Measurements from ENCODE around the gene ACVRL1. TPM values are rescaled to one million over a fixed set of nuclear protein-coding genes. Genes with fewer than 3 reads are reported as not detected.
"Not testable (repeated sequence)": the region's sequence is repeated elsewhere in the genome, so short reads cannot be mapped to it uniquely, and the experiment has no call there.

The ACVRL1 gene
- total and polyA plus RNA-seq, 8 donors, result 74.2 to 173 (median 95.8) TPM

DNA sequence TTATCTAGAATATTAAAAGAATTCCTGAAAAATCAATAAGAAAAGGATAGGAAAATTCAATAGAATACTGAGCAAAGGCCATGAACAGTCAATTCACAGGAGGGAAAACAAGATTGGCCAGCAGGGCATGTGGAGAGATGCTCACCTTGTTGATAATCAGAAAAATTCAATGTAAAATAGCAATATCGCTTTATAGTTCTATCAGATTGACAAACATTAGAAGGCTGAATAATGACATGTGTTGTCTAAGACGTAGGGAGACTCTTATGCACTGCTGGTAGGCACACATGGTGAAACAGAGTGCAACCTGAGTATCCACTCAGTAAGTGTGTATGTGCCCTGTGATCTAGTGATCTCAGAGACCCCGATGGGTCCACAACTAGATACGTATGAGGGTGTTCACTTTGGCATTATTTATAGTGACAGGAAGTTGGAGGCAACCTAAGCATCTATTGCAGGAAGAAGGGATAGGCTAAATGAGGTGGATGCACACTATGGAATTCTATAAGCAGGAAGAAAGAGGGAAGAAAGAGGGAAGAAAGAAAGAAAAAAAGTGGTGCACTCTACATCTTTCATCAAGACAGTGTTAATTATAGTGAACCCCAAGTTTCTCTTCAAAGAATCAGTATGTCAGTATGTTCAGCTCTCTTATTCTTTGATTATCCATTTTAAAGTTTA is 23.2 kb upstream of the ACVRL1 start:
- ATAC-seq, result no peak
- H3K36me3 ChIP-seq, result no peaks in the 10 kb centered on the region
- peaks cover 0 to 9% of the 10 kb centered on the region in 2 donors for H3K27me3 ChIP-seq
- DNase-seq, result no peak
- peaks cover 11 to 48% of the 10 kb centered on the region in 2 donors for H3K4me1 ChIP-seq
- H3K27ac ChIP-seq, result no peak overlapping the region
- TF ChIP-seq, protein P1, sequence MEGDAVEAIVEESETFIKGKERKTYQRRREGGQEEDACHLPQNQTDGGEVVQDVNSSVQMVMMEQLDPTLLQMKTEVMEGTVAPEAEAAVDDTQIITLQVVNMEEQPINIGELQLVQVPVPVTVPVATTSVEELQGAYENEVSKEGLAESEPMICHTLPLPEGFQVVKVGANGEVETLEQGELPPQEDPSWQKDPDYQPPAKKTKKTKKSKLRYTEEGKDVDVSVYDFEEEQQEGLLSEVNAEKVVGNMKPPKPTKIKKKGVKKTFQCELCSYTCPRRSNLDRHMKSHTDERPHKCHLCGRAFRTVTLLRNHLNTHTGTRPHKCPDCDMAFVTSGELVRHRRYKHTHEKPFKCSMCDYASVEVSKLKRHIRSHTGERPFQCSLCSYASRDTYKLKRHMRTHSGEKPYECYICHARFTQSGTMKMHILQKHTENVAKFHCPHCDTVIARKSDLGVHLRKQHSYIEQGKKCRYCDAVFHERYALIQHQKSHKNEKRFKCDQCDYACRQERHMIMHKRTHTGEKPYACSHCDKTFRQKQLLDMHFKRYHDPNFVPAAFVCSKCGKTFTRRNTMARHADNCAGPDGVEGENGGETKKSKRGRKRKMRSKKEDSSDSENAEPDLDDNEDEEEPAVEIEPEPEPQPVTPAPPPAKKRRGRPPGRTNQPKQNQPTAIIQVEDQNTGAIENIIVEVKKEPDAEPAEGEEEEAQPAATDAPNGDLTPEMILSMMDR (IDR thresholded peaks at IDR 0.05), result no peak
- H3K9me3 ChIP-seq, result no peaks in the 10 kb centered on the region
- intact Hi-C loops (cut with DNase I), result no loop called here
- no peak overlapping the region for H3K4me3 ChIP-seq

DNA sequence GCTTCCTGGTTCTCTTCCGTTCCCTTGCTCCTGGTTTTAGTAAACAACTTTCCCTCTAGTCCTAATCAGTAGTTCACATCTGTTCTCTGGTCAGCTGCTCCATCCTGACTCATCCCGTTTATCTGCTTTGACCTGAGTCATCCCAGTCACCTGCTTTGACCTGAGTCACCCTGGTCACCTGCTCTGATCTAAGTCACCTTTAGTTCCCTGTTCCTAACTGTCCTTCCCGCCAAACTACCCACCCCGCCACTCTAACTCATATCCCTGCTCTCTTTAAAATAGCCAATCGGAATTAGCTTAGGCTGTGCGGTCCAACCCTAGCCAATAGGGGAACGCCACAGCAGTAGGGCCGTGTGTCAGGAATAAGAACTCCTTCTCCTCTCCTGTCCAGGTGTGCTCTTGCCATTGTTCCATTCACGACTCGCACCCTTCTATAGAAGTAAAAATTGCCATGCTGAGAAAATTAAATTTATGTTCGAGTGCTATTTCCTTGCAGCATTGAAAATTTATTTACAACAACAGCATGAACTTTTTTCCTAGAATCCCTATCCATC is 22.6 kb upstream of the ACVRL1 start:
- Histone ChIP-seq H3K27me3 (peaks cover 0 to 9% of the 10 kb centered on the region in 2 donors), H3K36me3 (no peaks in the 10 kb centered on the region), H3K4me3 (no peak overlapping the region), H3K4me1 (peaks cover 11 to 48% of the 10 kb centered on the region in 2 donors), H3K9me3 (no peaks in the 10 kb centered on the region), H3K27ac (peak overlapping the region in 1 of 2 donors; percentile 64)
- DNase-seq, result no peak
- intact Hi-C loops (cut with DNase I), result no loop called here
- TF ChIP-seq, protein P1 (IDR thresholded peaks at IDR 0.05), result no peak
- no peak for ATAC-seq

- H3K9me3 ChIP-seq; DNase-seq; H3K27me3 ChIP-seq; H3K36me3 ChIP-seq; intact Hi-C loops (cut with DNase I); H3K4me3 ChIP-seq; ATAC-seq: not testable (repeated sequence)
- Histone ChIP-seq H3K27ac (peak overlapping the region; percentile 37 to 64), H3K4me1 (peaks cover 11 to 48% of the 10 kb centered on the region in 2 donors)
Observed at GRCh38 chr12:51885294-51886020, 21.8 kb upstream of the ACVRL1 start.

GRCh38 chr12:51886021-51886710 is 21.1 kb upstream of the ACVRL1 start:
- TF ChIP-seq, protein P1 (IDR thresholded peaks at IDR 0.05), result no peak
- ATAC-seq (peak; percentile 88), DNase-seq (peak in 3 of 4 donors; percentile 61 to 88 (median 86))
- H3K9me3 ChIP-seq, result no peaks in the 10 kb centered on the region
- H3K27me3 ChIP-seq, result peaks cover 0 to 9% of the 10 kb centered on the region in 2 donors
- H3K4me1 ChIP-seq, result peaks cover 11 to 48% of the 10 kb centered on the region in 2 donors
- H3K27ac ChIP-seq, result peak overlapping the region; percentile 37 to 64
- intact Hi-C loops (cut with DNase I), result no loop called here
- no peaks in the 10 kb centered on the region for H3K36me3 ChIP-seq
- H3K4me3 ChIP-seq, result no peak overlapping the region

GRCh38 chr12:51887476-51888315 is 19.6 kb upstream of the ACVRL1 start, which contains the start of gene ANKRD33:
TSS of gene ANKRD33 (plus strand) at chr12:51888103. CDS start at chr12:51888187, 84 bp downstream.
- TF ChIP-seq, protein P1 (IDR thresholded peaks at IDR 0.05), result no peak
- intact Hi-C loops (cut with DNase I), result no loop called here
- DNase-seq, result peak in 1 of 4 donors; percentile 90
- H3K27ac ChIP-seq, result no peak within 1 kb of the TSS
- H3K9me3 ChIP-seq, result no peaks in the 10 kb centered on the region
- no peak within 1 kb of the TSS for H3K4me3 ChIP-seq
- ATAC-seq, result peak; percentile 37
- peaks cover 0 to 9% of the 10 kb centered on the region in 2 donors for H3K27me3 ChIP-seq
- peaks cover 11 to 40% of the 10 kb centered on the region in 2 donors for H3K4me1 ChIP-seq
- H3K36me3 ChIP-seq, result no peaks in the 10 kb centered on the region
